Neural progenitor cell (in vitro differentiated cells): Measurements from ENCODE around the gene THSD4.

Source experiments
- CTCF ChIP-seq: fragments of 200-600 bp; sonication (generic); IDR thresholded peaks from 2 replicates; pipeline ENCODE4 v1.5.1; 2017; ENCODE audit warnings: antibody characterized with exemption, mild to moderate bottlenecking
- EZH2 ChIP-seq: fragments of 200-600 bp; sonication (generic); IDR thresholded peaks from 2 replicates; pipeline ENCODE4 v1.6.1; 2017; ENCODE audit warnings: antibody characterized with exemption, mild to moderate bottlenecking, moderate library complexity
- EZH2phosphoT487 ChIP-seq: fragments of 200-600 bp; sonication (generic); IDR thresholded peaks from 2 replicates; pipeline ENCODE4 v1.6.1; 2017; ENCODE audit warnings: antibody characterized with exemption

GRCh38 chr15:71259866-71260265 is 144.6 kb downstream of the THSD4 start:
- TF ChIP-seq CTCF (no peak), EZH2phosphoT487 (no peak), EZH2 (no peak)
